Measurements from ENCODE around the gene TMEM204. TPM values are rescaled to one million over a fixed set of nuclear protein-coding genes. Genes with fewer than 3 reads are reported as not detected.

Gene TMEM204
- total RNA-seq, 4 donors from 2014 or later, result 39.5 to 75.0 (median 57.1) TPM

DNA sequence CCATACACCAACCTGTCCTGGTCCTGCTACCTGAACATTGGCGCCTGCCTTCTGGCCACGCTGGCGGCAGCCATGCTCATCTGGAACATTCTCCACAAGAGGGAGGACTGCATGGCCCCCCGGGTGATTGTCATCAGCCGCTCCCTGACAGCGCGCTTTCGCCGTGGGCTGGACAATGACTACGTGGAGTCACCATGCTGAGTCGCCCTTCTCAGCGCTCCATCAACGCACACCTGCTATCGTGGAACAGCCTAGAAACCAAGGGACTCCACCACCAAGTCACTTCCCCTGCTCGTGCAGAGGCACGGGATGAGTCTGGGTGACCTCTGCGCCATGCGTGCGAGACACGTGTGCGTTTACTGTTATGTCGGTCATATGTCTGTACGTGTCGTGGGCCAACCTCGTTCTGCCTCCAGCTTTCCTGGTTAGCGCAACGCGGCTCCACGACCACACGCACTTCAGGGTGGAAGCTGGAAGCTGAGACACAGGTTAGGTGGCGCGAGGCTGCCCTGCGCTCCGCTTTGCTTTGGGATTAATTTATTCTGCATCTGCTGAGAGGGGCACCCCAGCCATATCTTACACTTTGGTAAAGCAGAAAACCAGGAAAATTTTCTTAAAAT, 21.5 kb downstream of the TMEM204 start:
- H3K36me3 ChIP-seq, result peaks cover 42 to 97% (median 90%) of the 10 kb centered on the region in 4 donors
- WGBS, result 95% methylated on average over 34 of the region's 34 CpGs

GRCh38 chr16:1556254-1556653, 22.8 kb downstream of the TMEM204 start:
- 87% methylated on average over 12 of the region's 13 CpGs for WGBS
- intact Hi-C loops (cut with DNase I), result no loop called here
- TF ChIP-seq POLR2AphosphoS5 (IDR thresholded peaks at IDR 0.05) (no peak), EP300 (IDR thresholded peaks at IDR 0.05) (no peak), POLR2A (IDR thresholded peaks at IDR 0.05; ENCODE audit: low read depth) (no peak)
- no peak for DNase-seq (ENCODE audit: extremely low spot score)
- Histone ChIP-seq H3K27me3 (no peaks in the 10 kb centered on the region), H3K9me3 (no peaks in the 10 kb centered on the region), H3K4me3 (no peak overlapping the region), H3K27ac (replicated peaks in 1 of 4) (no peak overlapping the region), H3K36me3 (peaks cover 42 to 100% (median 93%) of the 10 kb centered on the region in 4 donors), H3K4me1 (peaks cover 8 to 31% (median 29%) of the 10 kb centered on the region in 4 donors)

More for the DNA sequence above, 21.5 kb downstream of the TMEM204 start:
- peaks cover 21 to 43% (median 40%) of the 10 kb centered on the region in 4 donors for H3K4me1 ChIP-seq
- no peak overlapping the region for H3K4me3 ChIP-seq
- no peak for DNase-seq (ENCODE audit: extremely low spot score)
- intact Hi-C loops (cut with DNase I), result no loop called here
- H3K27me3 ChIP-seq, result no peaks in the 10 kb centered on the region
- TF ChIP-seq POLR2AphosphoS5 (IDR thresholded peaks at IDR 0.05) (no peak), EP300 (IDR thresholded peaks at IDR 0.05) (no peak), POLR2A (IDR thresholded peaks at IDR 0.05; ENCODE audit: low read depth) (no peak)
- TF ChIP-seq, protein P1, sequence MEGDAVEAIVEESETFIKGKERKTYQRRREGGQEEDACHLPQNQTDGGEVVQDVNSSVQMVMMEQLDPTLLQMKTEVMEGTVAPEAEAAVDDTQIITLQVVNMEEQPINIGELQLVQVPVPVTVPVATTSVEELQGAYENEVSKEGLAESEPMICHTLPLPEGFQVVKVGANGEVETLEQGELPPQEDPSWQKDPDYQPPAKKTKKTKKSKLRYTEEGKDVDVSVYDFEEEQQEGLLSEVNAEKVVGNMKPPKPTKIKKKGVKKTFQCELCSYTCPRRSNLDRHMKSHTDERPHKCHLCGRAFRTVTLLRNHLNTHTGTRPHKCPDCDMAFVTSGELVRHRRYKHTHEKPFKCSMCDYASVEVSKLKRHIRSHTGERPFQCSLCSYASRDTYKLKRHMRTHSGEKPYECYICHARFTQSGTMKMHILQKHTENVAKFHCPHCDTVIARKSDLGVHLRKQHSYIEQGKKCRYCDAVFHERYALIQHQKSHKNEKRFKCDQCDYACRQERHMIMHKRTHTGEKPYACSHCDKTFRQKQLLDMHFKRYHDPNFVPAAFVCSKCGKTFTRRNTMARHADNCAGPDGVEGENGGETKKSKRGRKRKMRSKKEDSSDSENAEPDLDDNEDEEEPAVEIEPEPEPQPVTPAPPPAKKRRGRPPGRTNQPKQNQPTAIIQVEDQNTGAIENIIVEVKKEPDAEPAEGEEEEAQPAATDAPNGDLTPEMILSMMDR (IDR thresholded peaks at IDR 0.05), result no peak
- no peaks in the 10 kb centered on the region for H3K9me3 ChIP-seq
- no peak overlapping the region for H3K27ac ChIP-seq (replicated peaks in 1 of 4)

DNA sequence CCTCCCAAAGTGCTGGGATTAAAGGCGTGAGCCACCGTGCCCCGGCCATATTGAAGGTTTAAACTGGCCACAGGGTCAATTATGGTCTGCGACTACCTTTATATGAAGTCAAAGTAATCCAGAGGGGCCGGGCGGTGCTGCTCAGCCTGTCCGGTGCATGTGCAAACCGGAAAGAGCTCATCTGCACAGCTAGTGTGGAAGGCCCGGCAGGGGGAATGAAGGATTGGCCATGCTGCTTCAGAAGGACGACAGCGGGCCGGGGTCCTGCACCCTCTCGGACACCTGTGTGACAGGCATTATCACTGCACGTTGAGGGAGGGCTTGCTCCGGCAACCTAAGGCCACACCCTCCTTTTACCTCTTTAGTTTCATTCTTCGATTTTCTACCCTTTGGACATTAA, 23.6 kb downstream of the TMEM204 start:
- Histone ChIP-seq H3K4me1 (peaks cover 0 to 23% (median 21%) of the 10 kb centered on the region in 4 donors), H3K27me3 (no peaks in the 10 kb centered on the region), H3K27ac (replicated peaks in 1 of 4) (no peak overlapping the region), H3K9me3 (no peaks in the 10 kb centered on the region), H3K4me3 (no peak overlapping the region), H3K36me3 (peaks cover 43 to 100% (median 93%) of the 10 kb centered on the region in 4 donors)
- TF ChIP-seq EP300 (IDR thresholded peaks at IDR 0.05), result no peak
- TF ChIP-seq POLR2A (IDR thresholded peaks at IDR 0.05; ENCODE audit: low read depth), result no peak
- TF ChIP-seq POLR2AphosphoS5 (IDR thresholded peaks at IDR 0.05), result no peak
- TF ChIP-seq, protein P1 (IDR thresholded peaks at IDR 0.05), result no peak
- intact Hi-C loops (cut with DNase I), result no loop called here
- WGBS, result 84% methylated on average over 13 of the region's 16 CpGs
- no peak for DNase-seq (ENCODE audit: extremely low spot score)

- no peak for DNase-seq (ENCODE audit: extremely low spot score)
- no peaks in the 10 kb centered on the region for H3K9me3 ChIP-seq
- peaks cover 48 to 100% (median 96%) of the 10 kb centered on the region in 4 donors for H3K36me3 ChIP-seq
- no peaks in the 10 kb centered on the region for H3K27me3 ChIP-seq
- TF ChIP-seq, protein P1 (IDR thresholded peaks at IDR 0.05), result no peak
- TF ChIP-seq EP300 (IDR thresholded peaks at IDR 0.05) (no peak), POLR2A (IDR thresholded peaks at IDR 0.05; ENCODE audit: low read depth) (no peak), POLR2AphosphoS5 (IDR thresholded peaks at IDR 0.05) (no peak)
- intact Hi-C loops (cut with DNase I), result no loop called here
- H3K27ac ChIP-seq (replicated peaks in 1 of 4), result no peak overlapping the region
- H3K4me3 ChIP-seq, result no peak overlapping the region
- WGBS, result 91% methylated on average over 11 of the region's 11 CpGs
- peaks cover 0 to 21% (median 17%) of the 10 kb centered on the region in 4 donors for H3K4me1 ChIP-seq
Measured at GRCh38 chr16:1557576-1557975, 24.1 kb downstream of the TMEM204 start.

DNA sequence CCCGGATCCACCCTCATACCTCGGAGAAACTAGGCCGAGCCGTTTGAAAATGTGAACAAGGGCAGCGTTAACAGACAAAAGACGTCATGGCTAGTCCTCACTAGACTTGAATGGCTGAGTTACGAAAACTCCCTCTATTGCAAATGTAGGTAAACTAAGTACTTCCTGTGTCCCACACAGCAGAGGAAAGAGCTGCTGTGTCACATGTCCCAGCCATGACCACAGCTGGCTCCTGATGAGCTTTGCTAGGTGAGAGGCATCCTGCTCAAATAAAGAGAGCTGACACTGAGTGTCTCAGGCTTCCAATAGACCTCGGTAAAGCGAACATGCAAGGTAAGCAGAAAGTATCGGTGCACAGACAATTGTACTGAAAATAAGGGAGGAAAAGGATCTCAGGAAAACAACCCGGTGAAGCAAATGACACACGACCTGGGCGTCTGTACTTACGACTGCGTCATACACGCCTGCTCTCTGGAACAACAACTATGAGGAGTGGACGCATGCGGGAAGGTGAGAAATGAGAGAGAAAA, 26.0 kb downstream of the TMEM204 start:
- Histone ChIP-seq H3K9me3 (no peaks in the 10 kb centered on the region), H3K27ac (replicated peaks in 1 of 4) (no peak overlapping the region), H3K4me1 (peaks cover 0 to 4% (median under 1%) of the 10 kb centered on the region in 4 donors), H3K36me3 (peaks cover 56 to 99% (median 92%) of the 10 kb centered on the region in 4 donors), H3K27me3 (no peaks in the 10 kb centered on the region), H3K4me3 (no peak overlapping the region)
- intact Hi-C loops (cut with DNase I), result no loop called here
- TF ChIP-seq EP300 (IDR thresholded peaks at IDR 0.05), result no peak
- no peak for TF ChIP-seq POLR2AphosphoS5 (IDR thresholded peaks at IDR 0.05)
- no peak for TF ChIP-seq POLR2A (IDR thresholded peaks at IDR 0.05; ENCODE audit: low read depth)
- TF ChIP-seq, protein P1 (IDR thresholded peaks at IDR 0.05), result no peak
- WGBS, result 87% methylated on average over 18 of the region's 18 CpGs
- no peak for DNase-seq (ENCODE audit: extremely low spot score)
